H1 (cell line): ENCODE data around the gene SORCS3. TPM values are rescaled to one million over a fixed set of nuclear protein-coding genes. Genes with fewer than 3 reads are reported as not detected.

Experiments
- CTCF ChIA-PET: fragments of 300-600 bp; sonication (Branson Sonifier 250); formaldehyde crosslinking; loops from one replicate; lab custom pipeline; 2021; ENCODE audit not compliant: partially characterized antibody; lab: Charles Lee
- POLR2A ChIA-PET: fragments of 300-600 bp; sonication (Branson Sonifier 250); formaldehyde crosslinking; loops from one replicate; lab custom pipeline; 2021; ENCODE audit warnings: inconsistent platforms; ENCODE audit not compliant: partially characterized antibody; lab: Charles Lee
- DNase-seq, 2 experiments: peaks; one replicate each; pipeline versions ENCODE4 v3.0.0 to v3.0.0-alpha.2; 2010 to 2022; ENCODE audit warnings: low spot score in 2 of 2, low read depth in 1 of 2, mixed read lengths in 1 of 2
- FAIRE-seq: peaks from 2 replicates; lab custom pipeline; 2011; peaks lifted over from hg19 to GRCh38; lab: Jason Lieb, UNC
- H2AFZ ChIP-seq: 2 replicates; pipeline ENCODE4 v1.8.1; 2012; ENCODE audit warnings: low read length, inconsistent platforms
- H2AK5ac ChIP-seq: 2 replicates; pipeline ENCODE4 v1.6.1; 2013; ENCODE audit warnings: low read depth, low read length
- H2BK120ac ChIP-seq: replicated peaks from 2 replicates; pipeline ENCODE3; 2013; ENCODE audit warnings: low read depth, low read length, inconsistent platforms
- H2BK12ac ChIP-seq: 2 replicates; pipeline ENCODE4 v1.6.1; 2013; ENCODE audit warnings: low read depth, low read length
- H2BK15ac ChIP-seq: 2 replicates; pipeline ENCODE4 v1.6.1; 2013; ENCODE audit warnings: low read length
- H2BK20ac ChIP-seq: 2 replicates; pipeline ENCODE4 v1.6.1; 2013; ENCODE audit warnings: low read length
- H2BK5ac ChIP-seq: 2 replicates; pipeline ENCODE4 v1.6.1; 2013; ENCODE audit warnings: low read depth, low read length
- H3K14ac ChIP-seq: 2 replicates; pipeline ENCODE4 v1.6.1; 2013; ENCODE audit warnings: inconsistent platforms; ENCODE audit not compliant: insufficient read length
- H3K18ac ChIP-seq: 2 replicates; pipeline ENCODE4 v1.6.1; 2013; ENCODE audit warnings: low read length; ENCODE audit errors: extremely low read depth
- H3K23ac ChIP-seq: 2 replicates; pipeline ENCODE4 v1.6.1; 2013; ENCODE audit warnings: inconsistent platforms; ENCODE audit not compliant: insufficient read length
- H3K23me2 ChIP-seq: 2 replicates; pipeline ENCODE4 v1.6.1; 2013; ENCODE audit warnings: low read depth, low read length
- H3K27ac ChIP-seq: 2 replicates; pipeline ENCODE4 v1.6.1; 2011; ENCODE audit warnings: low read depth, low read length, inconsistent platforms
- H3K27me3 ChIP-seq, 4 experiments: replicated peaks in 1 of 4; 1 replicate in 1 of 4; 2 replicates in 3 of 4; pipeline versions ENCODE4 v1.6.1 to v1.8.1; 2011 to 2013; ENCODE audit warnings: low read length in 3 of 4, mild to moderate bottlenecking in 3 of 4, inconsistent platforms in 2 of 4, mixed read lengths in 2 of 4, moderate library complexity in 1 of 4; ENCODE audit not compliant: control insufficient read depth in 3 of 4, insufficient read depth in 3 of 4; ENCODE audit errors: extremely low read depth in 1 of 4
- H3K36me3 ChIP-seq, 4 experiments: 2 replicates each; pipeline versions ENCODE4 v1.6.1 to v1.8.1; 2011 to 2013; ENCODE audit warnings: mild to moderate bottlenecking in 4 of 4, low read length in 3 of 4, moderate library complexity in 2 of 4, control low read depth in 1 of 4, inconsistent platforms in 1 of 4; ENCODE audit not compliant: insufficient read depth in 4 of 4, control insufficient read depth in 2 of 4
- H3K4ac ChIP-seq: replicated peaks from 2 replicates; pipeline ENCODE3; 2013; ENCODE audit warnings: low read length, low read depth, mixed read lengths, inconsistent platforms; ENCODE audit not compliant: insufficient read length
- H3K4me1 ChIP-seq, 4 experiments: replicated peaks in 1 of 4; 1 replicate in 1 of 4; 2 replicates in 3 of 4; pipeline versions ENCODE4 v1.6.1 to v1.8.1; 2011 to 2013; ENCODE audit warnings: low read length in 3 of 4, inconsistent platforms in 2 of 4, mixed read lengths in 1 of 4; ENCODE audit not compliant: insufficient read depth in 4 of 4, control insufficient read depth in 3 of 4
- H3K4me2 ChIP-seq, 2 experiments: 2 replicates each; pipeline versions ENCODE4 v1.6.1 to v1.8.1; 2011 to 2013; ENCODE audit warnings: low read depth in 2 of 2, low read length in 2 of 2, control low read depth in 1 of 2, inconsistent platforms in 1 of 2, mild to moderate bottlenecking in 1 of 2; ENCODE audit not compliant: insufficient read depth in 1 of 2
- H3K4me3 ChIP-seq, 4 experiments: fragments of 200-600, 300-600 bp in 1 of 4; sonication (generic), shearing (Covaris generic), sonication (Bioruptor Twin) in 1 of 4; 2 replicates each; pipeline versions ENCODE4 v1.5.1 to v1.8.1; 2011 to 2016; ENCODE audit warnings: low read length in 4 of 4, low read depth in 3 of 4, control low read depth in 2 of 4, inconsistent platforms in 2 of 4, mild to moderate bottlenecking in 2 of 4, mixed read lengths in 1 of 4, moderate library complexity in 1 of 4; ENCODE audit not compliant: insufficient read depth in 2 of 4; ENCODE audit errors: extremely low read depth in 1 of 4
- H3K56ac ChIP-seq: replicated peaks from 2 replicates; pipeline ENCODE3; 2013; ENCODE audit warnings: low read depth, mild to moderate bottlenecking, mixed read lengths, low read length, inconsistent platforms; ENCODE audit not compliant: insufficient read length
- H3K79me1 ChIP-seq: 2 replicates; pipeline ENCODE4 v1.6.1; 2013; ENCODE audit warnings: low read depth, low read length, control low read depth
- H3K79me2 ChIP-seq, 2 experiments: 2 replicates each; pipeline versions ENCODE4 v1.6.1 to v1.8.1; 2012 to 2013; ENCODE audit warnings: low read length in 2 of 2, mild to moderate bottlenecking in 2 of 2, inconsistent platforms in 1 of 2; ENCODE audit not compliant: insufficient read depth in 2 of 2, control insufficient read depth in 1 of 2
- H3K9ac ChIP-seq, 4 experiments: replicated peaks in 1 of 4; 1 replicate in 1 of 4; 2 replicates in 3 of 4; pipeline versions ENCODE4 v1.6.1 to v1.8.1; 2011 to 2013; ENCODE audit warnings: low read depth in 3 of 4, low read length in 3 of 4, control low read depth in 2 of 4, mild to moderate bottlenecking in 2 of 4, moderate library complexity in 2 of 4, inconsistent platforms in 1 of 4; ENCODE audit errors: extremely low read depth in 1 of 4
- H3K9me3 ChIP-seq, 2 experiments: 2 replicates each; pipeline versions ENCODE4 v1.6.1 to v1.8.1; 2012 to 2013; ENCODE audit warnings: mild to moderate bottlenecking in 2 of 2, moderate library complexity in 2 of 2, control low read depth in 1 of 2, inconsistent platforms in 1 of 2, low read depth in 1 of 2, low read length in 1 of 2, mixed read lengths in 1 of 2; ENCODE audit not compliant: insufficient read depth in 2 of 2
- H4K20me1 ChIP-seq, 2 experiments: replicated peaks in 1 of 2; 2 replicates each; pipeline versions ENCODE3 to v1.8.1; 2011 to 2013; ENCODE audit warnings: inconsistent platforms in 2 of 2, low read length in 2 of 2, mild to moderate bottlenecking in 1 of 2; ENCODE audit not compliant: insufficient read depth in 2 of 2, control insufficient read depth in 1 of 2
- H4K5ac ChIP-seq: 2 replicates; pipeline ENCODE4 v1.6.1; 2013; ENCODE audit warnings: low read length, low read depth, mixed read lengths, inconsistent platforms; ENCODE audit not compliant: insufficient read length
- H4K8ac ChIP-seq: 2 replicates; pipeline ENCODE4 v1.8.0; 2013; ENCODE audit warnings: mild to moderate bottlenecking, moderate library complexity, low read length, inconsistent platforms; ENCODE audit not compliant: insufficient read depth; ENCODE audit errors: extremely low read depth
- H4K91ac ChIP-seq: replicated peaks from 2 replicates; pipeline ENCODE3; 2013; ENCODE audit warnings: low read length, mixed read lengths, inconsistent platforms; ENCODE audit not compliant: insufficient read length
- CBX8 ChIP-seq: fragments of 300-800, 300-1000 bp; sonication (generic); IDR thresholded peaks from 2 replicates; pipeline ENCODE4 v1.7.1; 2016; ENCODE audit warnings: low read depth, low read length, borderline replicate concordance
- CEBPB ChIP-seq: IDR thresholded peaks from 2 replicates; pipeline ENCODE4 v1.6.1; 2012; ENCODE audit warnings: low read depth, low read length
- E2F6 ChIP-seq: IDR thresholded peaks from 2 replicates; pipeline ENCODE4 v1.6.1; 2012; ENCODE audit warnings: inconsistent platforms
- GTF2F1 ChIP-seq: IDR thresholded peaks from 2 replicates; pipeline ENCODE4 v1.6.1; 2012; ENCODE audit warnings: low read depth, low read length, improper control_type of control experiment, borderline replicate concordance
- KDM1A ChIP-seq: fragments of 200-600, 300-600 bp; sonication (generic); IDR thresholded peaks from 2 replicates; pipeline ENCODE4 v1.7.1; 2016; ENCODE audit warnings: mild to moderate bottlenecking, low read length, borderline replicate concordance
- SIX5 ChIP-seq: IDR thresholded peaks from 2 replicates; pipeline ENCODE4 v1.6.1; 2011; ENCODE audit warnings: mild to moderate bottlenecking, low read depth, low read length
- WGBS, 2 experiments: shearing (Covaris generic) in 1 of 2; methylation state at CpG; one replicate each; pipeline versions ENCODE4 v1.1.6 to v1.1.7; 2013 to 2015; ENCODE audit warnings: low lambda C conversion rate in 2 of 2, mixed read lengths in 2 of 2, inconsistent platforms in 1 of 2, low coverage in 1 of 2, missing lambda C conversion rate in 1 of 2; ENCODE audit not compliant: insufficient replicate concordance in 2 of 2, insufficient coverage in 1 of 2, insufficient read length in 1 of 2; ENCODE audit errors: extremely low coverage in 1 of 2, missing lambda C conversion rate in 1 of 2; 5-methylcytosine and 5-hydroxymethylcytosine counted together
- polyA plus RNA-seq, 7 experiments: library from polyadenylated mRNA; depleted of rRNA in 3 of 7; stranded (reverse) in 5 of 7; unstranded in 2 of 7; fragments of >200 nt in 5 of 7; fragments of 200-250 nt in 2 of 7; gene quantifications; 1 replicate in 5 of 7; 2 replicates in 1 of 7; 4 replicates in 1 of 7; pipeline versions ENCODE4 v1.2.1 to v1.2.3, GENCODE V29; 2011 to 2013; ENCODE audit warnings: missing spikeins in 2 of 7, mixed read lengths in 2 of 7
- total RNA-seq: library from RNA; stranded (reverse); fragmentation: NEBNext Ultra II Directional; extraction: Animal tissue kit (Norgen Biotek cat#: 25700); gene quantifications from 2 replicates; pipeline ENCODE4 v1.2.1, GENCODE V29; 2021

Gene SORCS3
- total and polyA plus RNA-seq, 2 of the 8 experiments (the other 6 are each of a cell fraction or from before 2014, with no cell fraction given): 0.26 to 0.88 TPM

GRCh38 chr10:105253515-105254212 is 612.6 kb downstream of the SORCS3 start:
- 96% methylated on average over 8 of the region's 8 CpGs; no CpG with 5 or more reads in 1 of the 2 experiments for WGBS, 2 experiments
- no peak overlapping the region for H3K4ac ChIP-seq
- no peak overlapping the region for H2AFZ ChIP-seq
- no peak overlapping the region for H4K8ac ChIP-seq
- no peak overlapping the region for H4K91ac ChIP-seq
- H2BK15ac ChIP-seq: no peak overlapping the region
- H2BK12ac ChIP-seq: no peak overlapping the region
- DNase-seq (no peak), FAIRE-seq (no peak)
- TF ChIP-seq E2F6 (no peak), CBX8 (no peak), SIX5 (no peak), CEBPB (no peak), GTF2F1 (no peak), KDM1A (no peak)
- no peak overlapping the region for H2BK5ac ChIP-seq
- no peak overlapping the region for H3K56ac ChIP-seq
- no peak overlapping the region for H3K23ac ChIP-seq
- no peak overlapping the region for H2BK120ac ChIP-seq
- no peak overlapping the region for H4K5ac ChIP-seq
- H3K27me3 ChIP-seq: no peaks in the 10 kb centered on the region
- no peak overlapping the region for H3K18ac ChIP-seq
- H3K27ac ChIP-seq: no peak overlapping the region
- H2AK5ac ChIP-seq: no peak overlapping the region
- ChIA-PET CTCF (no interaction called here), POLR2A (interaction anchor here (1.2 kb wide), 1 partner anchor 8 kb away, joined by 5 read pairs; no protein-coding TSS in a partner anchor)
- H3K4me1 ChIP-seq: peaks cover 0 to 3% (median under 1%) of the 10 kb centered on the region in 4 experiments; a peak in 1 of 7 replicates
- no peak overlapping the region for H3K14ac ChIP-seq
- no peaks in the 10 kb centered on the region for H3K36me3 ChIP-seq
- no peaks in the 10 kb centered on the region for H3K79me1 ChIP-seq
- no peak overlapping the region for H3K4me3 ChIP-seq
- H3K9ac ChIP-seq: no peak overlapping the region
- H3K4me2 ChIP-seq: no peak overlapping the region
- H2BK20ac ChIP-seq: no peak overlapping the region
- no peaks in the 10 kb centered on the region for H3K79me2 ChIP-seq
- no peaks in the 10 kb centered on the region for H3K23me2 ChIP-seq
- H4K20me1 ChIP-seq: no peaks in the 10 kb centered on the region
- no peaks in the 10 kb centered on the region for H3K9me3 ChIP-seq
